KMS-11 (cell line): ENCODE measurements around the gene C5orf52.

ENCODE experiments used
- H2AFZ ChIP-seq: fragments of 200-600 bp; sonication (generic); 2 replicates; pipeline ENCODE4 v1.6.1; 2016; ENCODE audit warnings: antibody characterized with exemption, mixed run types, low read depth
- H3K27ac ChIP-seq: fragments of 200-600 bp; sonication (generic); 2 replicates; pipeline ENCODE4 v1.6.1; 2016; ENCODE audit warnings: mild to moderate bottlenecking, mixed run types
- H3K27me3 ChIP-seq: fragments of 200-600 bp; sonication (generic); 2 replicates; pipeline ENCODE4 v1.6.1; 2017; ENCODE audit warnings: mild to moderate bottlenecking, low read depth, mixed run types, moderate library complexity; ENCODE audit not compliant: insufficient read depth
- H3K36me3 ChIP-seq: fragments of 200-600 bp; sonication (generic); 2 replicates; pipeline ENCODE4 v1.6.1; 2017; ENCODE audit warnings: mild to moderate bottlenecking, mixed run types; ENCODE audit not compliant: insufficient read depth
- H3K4me1 ChIP-seq: fragments of 200-600 bp; sonication (generic); 2 replicates; pipeline ENCODE4 v1.6.1; 2016; ENCODE audit warnings: mild to moderate bottlenecking, low read depth, mixed run types; ENCODE audit not compliant: poor library complexity, severe bottlenecking
- H3K4me2 ChIP-seq: fragments of 200-600 bp; sonication (generic); 2 replicates; pipeline ENCODE4 v1.7.0; 2016; ENCODE audit warnings: mild to moderate bottlenecking, mixed run types
- H3K4me3 ChIP-seq: fragments of 200-600 bp; sonication (generic); IDR thresholded peaks from 2 replicates; pipeline ENCODE4 v1.6.1; 2017; ENCODE audit warnings: low read depth, low read length, mixed read lengths; ENCODE audit not compliant: insufficient read depth
- H3K79me2 ChIP-seq: fragments of 200-600 bp; sonication (generic); 2 replicates; pipeline ENCODE4 v1.6.1; 2016; ENCODE audit warnings: low read depth, mixed run types; ENCODE audit not compliant: insufficient read depth
- H3K9ac ChIP-seq: fragments of 200-600 bp; sonication (generic); 2 replicates; pipeline ENCODE4 v1.6.1; 2016; ENCODE audit warnings: mild to moderate bottlenecking, mixed run types
- H4K20me1 ChIP-seq: fragments of 200-600 bp; sonication (generic); 2 replicates; pipeline ENCODE4 v1.6.1; 2016; ENCODE audit warnings: mild to moderate bottlenecking, mixed run types; ENCODE audit not compliant: insufficient read depth
- TF ChIP-seq, protein P1 (sequence below): fragments of 200-600 bp; sonication (generic); conservative IDR thresholded peaks from 2 replicates; pipeline ENCODE4 v1.6.1; 2017; ENCODE audit warnings: low read depth, mild to moderate bottlenecking, antibody characterized with exemption, low read length, moderate library complexity, mixed read lengths

C5orf52 gene

GRCh38 chr5:157659868-157660660 is 11.3 kb upstream of the C5orf52 start:
- Histone ChIP-seq H3K9ac (no peak overlapping the region), H3K4me2 (no peak overlapping the region), H3K27ac (no peak overlapping the region), H3K4me1 (no peaks in the 10 kb centered on the region), H4K20me1 (no peaks in the 10 kb centered on the region), H3K27me3 (no peaks in the 10 kb centered on the region), H3K79me2 (no peaks in the 10 kb centered on the region), H3K36me3 (no peaks in the 10 kb centered on the region), H2AFZ (no peak overlapping the region), H3K4me3 (no peak overlapping the region)
- TF ChIP-seq, protein P1, sequence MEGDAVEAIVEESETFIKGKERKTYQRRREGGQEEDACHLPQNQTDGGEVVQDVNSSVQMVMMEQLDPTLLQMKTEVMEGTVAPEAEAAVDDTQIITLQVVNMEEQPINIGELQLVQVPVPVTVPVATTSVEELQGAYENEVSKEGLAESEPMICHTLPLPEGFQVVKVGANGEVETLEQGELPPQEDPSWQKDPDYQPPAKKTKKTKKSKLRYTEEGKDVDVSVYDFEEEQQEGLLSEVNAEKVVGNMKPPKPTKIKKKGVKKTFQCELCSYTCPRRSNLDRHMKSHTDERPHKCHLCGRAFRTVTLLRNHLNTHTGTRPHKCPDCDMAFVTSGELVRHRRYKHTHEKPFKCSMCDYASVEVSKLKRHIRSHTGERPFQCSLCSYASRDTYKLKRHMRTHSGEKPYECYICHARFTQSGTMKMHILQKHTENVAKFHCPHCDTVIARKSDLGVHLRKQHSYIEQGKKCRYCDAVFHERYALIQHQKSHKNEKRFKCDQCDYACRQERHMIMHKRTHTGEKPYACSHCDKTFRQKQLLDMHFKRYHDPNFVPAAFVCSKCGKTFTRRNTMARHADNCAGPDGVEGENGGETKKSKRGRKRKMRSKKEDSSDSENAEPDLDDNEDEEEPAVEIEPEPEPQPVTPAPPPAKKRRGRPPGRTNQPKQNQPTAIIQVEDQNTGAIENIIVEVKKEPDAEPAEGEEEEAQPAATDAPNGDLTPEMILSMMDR: no peak

GRCh38 chr5:157665467-157666070 is 5.8 kb upstream of the C5orf52 start:
- H3K4me2 ChIP-seq: no peak overlapping the region
- H3K36me3 ChIP-seq: no peaks in the 10 kb centered on the region
- no peaks in the 10 kb centered on the region for H3K79me2 ChIP-seq
- no peak overlapping the region for H2AFZ ChIP-seq
- H3K4me3 ChIP-seq: no peak overlapping the region
- H3K9ac ChIP-seq: no peak overlapping the region
- TF ChIP-seq, protein P1: no peak
- H4K20me1 ChIP-seq: no peaks in the 10 kb centered on the region
- H3K27me3 ChIP-seq: no peaks in the 10 kb centered on the region
- H3K4me1 ChIP-seq: no peaks in the 10 kb centered on the region
- no peak overlapping the region for H3K27ac ChIP-seq

- no peak overlapping the region for H3K9ac ChIP-seq
- H4K20me1 ChIP-seq: no peaks in the 10 kb centered on the region
- no peaks in the 10 kb centered on the region for H3K4me1 ChIP-seq
- no peak overlapping the region for H3K4me2 ChIP-seq
- H3K4me3 ChIP-seq: no peak overlapping the region
- H2AFZ ChIP-seq: no peak overlapping the region
- no peaks in the 10 kb centered on the region for H3K27me3 ChIP-seq
- H3K27ac ChIP-seq: no peak overlapping the region
- H3K79me2 ChIP-seq: no peaks in the 10 kb centered on the region
- TF ChIP-seq, protein P1: no peak
- no peaks in the 10 kb centered on the region for H3K36me3 ChIP-seq
Observed at GRCh38 chr5:157668356-157668755, 3.0 kb upstream of the C5orf52 start.

DNA sequence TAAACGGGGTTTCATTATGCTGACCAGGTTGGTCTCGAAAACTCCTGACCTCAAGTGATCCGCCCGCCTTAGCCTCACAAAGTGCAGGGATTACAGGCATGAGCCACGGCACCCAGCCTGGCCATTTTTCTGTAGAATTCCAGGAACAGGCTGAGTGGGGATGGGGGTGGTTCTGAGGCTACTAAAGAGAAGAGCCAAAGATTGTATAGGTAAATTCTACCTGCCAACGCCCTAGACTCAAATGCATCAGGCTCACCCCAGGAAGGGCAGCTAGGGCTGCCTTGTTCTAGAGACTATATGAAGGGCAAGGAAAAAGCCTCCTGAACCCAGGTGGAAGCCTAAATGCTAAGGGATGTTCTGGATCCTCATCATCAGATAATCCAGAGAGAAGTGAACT is 1.6 kb upstream of the C5orf52 start:
- H3K27me3 ChIP-seq: no peaks in the 10 kb centered on the region
- H3K79me2 ChIP-seq: no peaks in the 10 kb centered on the region
- no peaks in the 10 kb centered on the region for H4K20me1 ChIP-seq
- H3K4me1 ChIP-seq: no peaks in the 10 kb centered on the region
- no peak overlapping the region for H3K9ac ChIP-seq
- H3K4me2 ChIP-seq: no peak overlapping the region
- no peaks in the 10 kb centered on the region for H3K36me3 ChIP-seq
- no peak overlapping the region for H2AFZ ChIP-seq
- no peak overlapping the region for H3K4me3 ChIP-seq
- TF ChIP-seq, protein P1: no peak
- no peak overlapping the region for H3K27ac ChIP-seq
